Bronchus fibroblast of lung (primary cell): ENCODE results near the gene SPPL2B. TPM values are rescaled to one million over a fixed set of nuclear protein-coding genes. Genes with fewer than 3 reads are reported as not detected.

Experiments used
- total RNA-seq: library from RNA; depleted of rRNA; stranded (reverse); fragments of >200 nt; gene quantifications from 2 replicates; pipeline ENCODE4 v1.2.3, GENCODE V29; 2015

Gene SPPL2B, protein sequence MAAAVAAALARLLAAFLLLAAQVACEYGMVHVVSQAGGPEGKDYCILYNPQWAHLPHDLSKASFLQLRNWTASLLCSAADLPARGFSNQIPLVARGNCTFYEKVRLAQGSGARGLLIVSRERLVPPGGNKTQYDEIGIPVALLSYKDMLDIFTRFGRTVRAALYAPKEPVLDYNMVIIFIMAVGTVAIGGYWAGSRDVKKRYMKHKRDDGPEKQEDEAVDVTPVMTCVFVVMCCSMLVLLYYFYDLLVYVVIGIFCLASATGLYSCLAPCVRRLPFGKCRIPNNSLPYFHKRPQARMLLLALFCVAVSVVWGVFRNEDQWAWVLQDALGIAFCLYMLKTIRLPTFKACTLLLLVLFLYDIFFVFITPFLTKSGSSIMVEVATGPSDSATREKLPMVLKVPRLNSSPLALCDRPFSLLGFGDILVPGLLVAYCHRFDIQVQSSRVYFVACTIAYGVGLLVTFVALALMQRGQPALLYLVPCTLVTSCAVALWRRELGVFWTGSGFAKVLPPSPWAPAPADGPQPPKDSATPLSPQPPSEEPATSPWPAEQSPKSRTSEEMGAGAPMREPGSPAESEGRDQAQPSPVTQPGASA
- 25.1 and 33.7 TPM in 2 replicates for total RNA-seq

DNA sequence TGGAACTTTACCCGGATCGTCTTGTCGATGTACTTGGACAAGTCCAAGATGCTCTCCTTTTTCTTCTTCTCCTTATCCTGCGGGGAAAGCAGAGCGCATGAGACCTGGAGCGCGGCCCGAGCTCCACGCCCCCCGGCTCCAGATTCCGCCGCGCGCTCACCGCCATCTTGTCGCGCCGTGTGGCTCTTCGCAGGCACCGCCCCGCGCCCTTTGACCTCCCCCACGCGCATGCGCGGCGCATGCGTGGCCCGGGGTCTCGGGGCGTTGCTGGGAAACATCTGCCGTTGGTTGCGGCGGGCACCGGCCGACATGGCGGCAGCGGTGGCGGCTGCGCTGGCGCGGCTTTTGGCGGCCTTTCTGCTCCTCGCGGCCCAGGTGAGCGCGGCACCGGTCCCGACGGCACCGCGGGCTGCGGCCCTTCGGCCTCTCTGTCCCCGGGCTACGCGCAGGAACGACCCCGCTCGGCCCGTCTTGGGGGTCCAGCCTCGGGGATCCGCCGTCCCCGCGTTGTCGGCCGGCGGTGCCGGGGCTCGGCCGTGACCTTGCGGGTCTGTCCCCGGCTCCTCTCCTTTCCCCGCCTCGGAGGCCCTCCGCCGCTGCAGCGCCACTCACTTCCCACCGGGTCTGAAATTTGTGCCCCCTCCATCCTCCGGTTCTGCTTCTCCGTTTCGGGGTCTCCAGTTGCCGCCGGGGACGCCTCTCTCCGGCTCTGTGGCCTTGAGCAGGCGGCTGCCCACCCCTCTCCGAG is at the start of gene SPPL2B, which contains the start of gene LSM7:
SPPL2B (plus strand) TSS at position 284 of the 748 bp plus-strand sequence; CDS start at position 310, 26 bp downstream.
LSM7 (minus strand) TSS at position 186 of the 748 bp plus-strand sequence; CDS start at position 166, 20 bp downstream.

DNA sequence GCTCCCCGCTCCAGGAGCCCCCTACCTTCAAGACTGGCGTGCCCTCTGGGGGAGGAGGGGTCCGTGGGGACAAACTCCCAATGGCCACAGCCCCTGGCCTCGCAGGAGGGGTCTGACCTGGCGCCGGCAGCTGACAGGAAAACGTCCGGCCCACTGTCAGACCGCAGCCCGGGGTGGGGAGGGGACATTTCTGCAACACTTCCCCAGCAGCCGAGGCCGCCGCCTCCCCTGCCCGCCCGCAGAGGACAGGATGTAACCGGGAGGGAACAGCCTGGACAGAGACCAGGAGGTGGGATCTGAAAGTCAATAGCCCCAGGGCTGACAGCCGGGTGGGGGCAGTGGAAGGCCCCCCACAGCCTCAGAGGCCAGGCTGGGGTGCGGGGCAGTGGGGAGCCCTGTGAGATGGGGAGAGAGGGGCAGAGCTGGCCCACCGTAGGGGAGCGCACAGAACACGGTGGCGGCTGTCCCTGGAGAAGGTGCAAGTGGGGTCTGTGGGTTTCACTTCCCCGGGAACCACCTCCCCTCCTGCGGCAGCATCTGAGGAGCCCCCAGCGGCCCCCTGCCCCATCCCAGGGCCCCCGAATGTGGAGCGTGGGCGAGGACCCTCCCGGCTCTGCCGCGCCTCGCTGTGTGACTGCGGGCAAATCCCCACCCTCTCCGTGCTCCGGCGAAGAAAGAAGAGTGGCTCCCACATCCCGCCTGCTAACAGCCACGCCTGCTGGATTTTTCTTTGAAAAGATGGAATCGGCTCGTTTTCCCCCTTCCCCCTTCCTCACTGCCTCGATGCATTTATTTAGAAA is 46.2 kb upstream of the SPPL2B start, which contains the start of gene PEAK3:
PEAK3 (minus strand) TSS at position 114 of the 800 bp plus-strand sequence. CDS start 1,244 bp downstream, outside the sequence.

DNA sequence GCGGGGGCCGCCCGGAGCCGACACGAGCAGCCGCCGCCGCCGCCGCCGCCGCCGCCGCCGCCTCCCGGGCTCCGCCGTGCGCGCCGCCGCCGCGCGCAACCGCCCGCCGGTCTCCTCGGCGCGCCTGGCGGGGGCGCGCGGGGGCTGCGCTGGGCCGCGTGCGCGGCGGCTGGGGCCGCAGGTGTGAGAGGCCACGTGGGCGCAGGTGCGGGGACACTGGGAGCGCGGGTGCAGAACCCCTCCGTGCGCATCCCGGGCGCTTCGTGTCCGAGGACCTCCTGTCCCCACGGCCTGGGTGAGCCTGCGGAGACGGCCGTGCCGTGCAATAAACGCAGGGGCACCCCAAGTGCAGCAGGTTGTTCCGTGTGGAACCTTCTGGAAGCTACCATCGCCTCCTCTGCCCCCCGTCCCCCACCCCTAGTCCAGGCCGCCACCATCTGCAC is 20.3 kb upstream of the SPPL2B start, which contains the start of gene LINGO3:
LINGO3 (minus strand) TSS at position 41 of the 443 bp plus-strand sequence. CDS start 16,378 bp downstream, outside the sequence.

DNA sequence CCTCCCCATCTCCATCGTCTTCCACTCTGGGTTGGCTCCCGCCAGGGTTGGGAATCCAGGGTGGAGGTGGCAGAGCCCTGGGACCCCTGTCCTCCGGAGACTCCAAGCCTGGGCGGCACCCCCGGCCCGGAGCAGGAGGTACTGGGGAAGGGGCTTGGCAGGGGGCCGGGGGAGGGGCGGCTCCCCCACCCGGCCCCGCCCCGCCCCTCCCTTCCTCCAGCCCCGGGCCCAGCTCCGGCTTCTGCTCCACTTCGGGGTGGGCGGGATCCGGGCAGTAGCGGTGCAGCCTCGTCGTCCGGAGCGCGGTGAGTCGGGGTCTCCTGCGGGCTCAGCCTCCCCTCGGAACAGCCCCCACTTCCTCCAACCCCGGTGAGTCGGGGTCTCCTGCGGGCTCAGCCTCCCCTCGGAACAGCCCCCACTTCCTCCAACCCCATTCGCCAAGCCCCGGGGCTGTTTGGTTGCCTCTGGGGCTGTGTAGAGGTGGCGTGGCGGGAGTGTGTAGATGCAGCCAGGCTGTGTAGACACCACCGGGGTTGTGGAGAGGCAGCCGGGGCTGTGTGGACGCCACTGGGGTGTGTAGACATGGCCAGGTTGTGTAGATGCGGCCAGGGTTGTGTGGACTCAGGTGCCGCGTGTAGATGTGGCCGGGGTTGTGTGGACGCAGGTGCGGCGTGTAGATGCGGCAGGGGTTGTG is 31.7 kb downstream of the SPPL2B start, which contains the start of gene TMPRSS9:
TMPRSS9 (plus strand) TSS at position 274 of the 694 bp plus-strand sequence. CDS start 29,521 bp downstream, outside the sequence.

Other genes with a start within 250 kb of the SPPL2B start
- gene MOB3A, start 232.4 kb upstream of the SPPL2B start, total RNA-seq = 30.6 and 33.1 TPM in 2 replicates
- gene IZUMO4, start 231.8 kb upstream of the SPPL2B start, total RNA-seq = 1.0 TPM in 2 replicates
- 97.0 and 104 TPM in 2 replicates for gene AP3D1, start 177.1 kb upstream of the SPPL2B start, total RNA-seq
- gene DOT1L, start 164.8 kb upstream of the SPPL2B start, total RNA-seq = 8.8 and 10.3 TPM in 2 replicates
- 102 and 106 TPM in 2 replicates for gene PLEKHJ1, start 92.4 kb upstream of the SPPL2B start, total RNA-seq
- gene SF3A2, start 91.9 kb upstream of the SPPL2B start, total RNA-seq = 35.0 and 49.1 TPM in 2 replicates
- gene AMH, start 79.4 kb upstream of the SPPL2B start, total RNA-seq = 0.67 TPM in 1 of 2 replicates, not detected in the other
- gene JSRP1, start 72.3 kb upstream of the SPPL2B start, total RNA-seq = 0.15 TPM in 1 of 2 replicates, not detected in the other
- 0.15 TPM in 1 of 2 replicates, not detected in the other for gene PEAK3, start 46.5 kb upstream of the SPPL2B start, total RNA-seq
- gene LINGO3, start 20.5 kb upstream of the SPPL2B start, total RNA-seq = not detected in 2 replicates
- gene LSM7, start 98 bp upstream of the SPPL2B start, total RNA-seq = 273 and 358 TPM in 2 replicates
- not detected in 2 replicates for gene TMPRSS9, start 31.6 kb downstream of the SPPL2B start, total RNA-seq
- gene TIMM13, start 98.9 kb downstream of the SPPL2B start, total RNA-seq = 65.4 and 68.4 TPM in 2 replicates
- gene LMNB2, start 128.3 kb downstream of the SPPL2B start, total RNA-seq = 144 and 158 TPM in 2 replicates
- 55.3 and 55.6 TPM in 2 replicates for gene GADD45B, start 147.4 kb downstream of the SPPL2B start, total RNA-seq